ENCODE results near the gene STIMATE.

DNA sequence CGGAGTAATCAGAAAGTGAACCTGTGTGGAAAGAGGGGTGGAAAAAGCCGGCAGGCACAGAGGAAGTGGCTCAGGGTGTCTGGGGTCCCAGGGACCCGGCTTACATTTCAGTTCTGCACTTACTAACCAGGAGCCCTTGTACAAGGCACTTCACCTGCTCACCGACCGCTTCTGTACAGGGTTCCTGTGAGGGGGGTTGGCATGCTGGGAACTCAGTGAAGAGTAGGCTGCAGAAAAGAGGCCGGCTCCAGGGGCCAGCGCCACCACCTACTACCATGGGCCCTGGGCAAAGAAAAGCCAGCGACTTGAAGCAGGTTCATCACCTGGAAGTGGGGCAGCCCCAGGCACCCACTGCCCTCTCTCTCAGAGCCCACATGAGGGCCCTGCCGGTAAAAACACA lies 6.2 kb downstream of the STIMATE start:
- no peak for TF ChIP-seq POLR2A (IDR thresholded peaks at IDR 0.05)
- TF ChIP-seq, protein P1, sequence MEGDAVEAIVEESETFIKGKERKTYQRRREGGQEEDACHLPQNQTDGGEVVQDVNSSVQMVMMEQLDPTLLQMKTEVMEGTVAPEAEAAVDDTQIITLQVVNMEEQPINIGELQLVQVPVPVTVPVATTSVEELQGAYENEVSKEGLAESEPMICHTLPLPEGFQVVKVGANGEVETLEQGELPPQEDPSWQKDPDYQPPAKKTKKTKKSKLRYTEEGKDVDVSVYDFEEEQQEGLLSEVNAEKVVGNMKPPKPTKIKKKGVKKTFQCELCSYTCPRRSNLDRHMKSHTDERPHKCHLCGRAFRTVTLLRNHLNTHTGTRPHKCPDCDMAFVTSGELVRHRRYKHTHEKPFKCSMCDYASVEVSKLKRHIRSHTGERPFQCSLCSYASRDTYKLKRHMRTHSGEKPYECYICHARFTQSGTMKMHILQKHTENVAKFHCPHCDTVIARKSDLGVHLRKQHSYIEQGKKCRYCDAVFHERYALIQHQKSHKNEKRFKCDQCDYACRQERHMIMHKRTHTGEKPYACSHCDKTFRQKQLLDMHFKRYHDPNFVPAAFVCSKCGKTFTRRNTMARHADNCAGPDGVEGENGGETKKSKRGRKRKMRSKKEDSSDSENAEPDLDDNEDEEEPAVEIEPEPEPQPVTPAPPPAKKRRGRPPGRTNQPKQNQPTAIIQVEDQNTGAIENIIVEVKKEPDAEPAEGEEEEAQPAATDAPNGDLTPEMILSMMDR (IDR thresholded peaks at IDR 0.05), result no peak

All from adrenal gland (tissue), 5 donors.